ENCODE measurements around the gene PRPF40A. TPM values are rescaled to one million over a fixed set of nuclear protein-coding genes. Genes with fewer than 3 reads are reported as not detected.

Gene PRPF40A
- total and polyA plus RNA-seq, 12 donors: 13.3 to 51.8 (median 33.1) TPM

DNA sequence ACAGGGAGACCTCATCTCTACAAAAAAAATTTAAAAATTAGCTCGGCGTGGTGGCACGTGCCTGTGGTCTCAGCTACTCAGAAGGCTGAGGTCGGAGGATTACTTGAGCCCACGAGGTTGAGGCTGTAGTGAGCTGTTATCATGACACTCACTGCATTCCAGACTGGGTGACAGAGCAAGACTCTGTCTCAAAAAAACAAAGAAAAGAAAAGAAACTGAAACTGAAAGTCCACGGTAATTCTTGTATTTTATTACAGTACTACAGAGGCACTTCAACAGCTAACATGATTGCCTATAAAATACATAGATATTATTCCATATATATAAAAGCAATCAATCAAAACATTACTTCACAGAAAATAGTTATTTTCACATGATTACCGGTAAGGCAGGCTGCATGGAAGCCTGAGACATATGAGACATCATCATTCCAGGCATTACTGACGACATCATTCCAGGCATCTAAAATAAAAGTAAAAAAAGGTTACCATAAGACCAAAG is 23.1 kb downstream of the PRPF40A start:
- ATAC-seq (peak in 6 of 8 donors; percentile 8 to 71 (median 64)), DNase-seq (no peak)
- intact Hi-C loops (cut with DNase I): no loop called here
- WGBS, 2 donors: 35 to 54% methylated on average over 8 of the region's 8 CpGs
- Histone ChIP-seq H3K27ac (peak overlapping the region in 6 of 10 donors; percentile 12 to 72 (median 43)), H3K4me3 (peak overlapping the region in 9 of 10 donors; percentile 4 to 50 (median 29)), H3K4me1 (peaks cover 0 to 31% (median 6%) of the 10 kb centered on the region in 9 donors), H3K36me3 (peaks cover 0 to 52% (median 2%) of the 10 kb centered on the region in 9 donors), H3K9me3 (no peaks in the 10 kb centered on the region), H3K27me3 (no peaks in the 10 kb centered on the region)
- TF ChIP-seq, protein P1, sequence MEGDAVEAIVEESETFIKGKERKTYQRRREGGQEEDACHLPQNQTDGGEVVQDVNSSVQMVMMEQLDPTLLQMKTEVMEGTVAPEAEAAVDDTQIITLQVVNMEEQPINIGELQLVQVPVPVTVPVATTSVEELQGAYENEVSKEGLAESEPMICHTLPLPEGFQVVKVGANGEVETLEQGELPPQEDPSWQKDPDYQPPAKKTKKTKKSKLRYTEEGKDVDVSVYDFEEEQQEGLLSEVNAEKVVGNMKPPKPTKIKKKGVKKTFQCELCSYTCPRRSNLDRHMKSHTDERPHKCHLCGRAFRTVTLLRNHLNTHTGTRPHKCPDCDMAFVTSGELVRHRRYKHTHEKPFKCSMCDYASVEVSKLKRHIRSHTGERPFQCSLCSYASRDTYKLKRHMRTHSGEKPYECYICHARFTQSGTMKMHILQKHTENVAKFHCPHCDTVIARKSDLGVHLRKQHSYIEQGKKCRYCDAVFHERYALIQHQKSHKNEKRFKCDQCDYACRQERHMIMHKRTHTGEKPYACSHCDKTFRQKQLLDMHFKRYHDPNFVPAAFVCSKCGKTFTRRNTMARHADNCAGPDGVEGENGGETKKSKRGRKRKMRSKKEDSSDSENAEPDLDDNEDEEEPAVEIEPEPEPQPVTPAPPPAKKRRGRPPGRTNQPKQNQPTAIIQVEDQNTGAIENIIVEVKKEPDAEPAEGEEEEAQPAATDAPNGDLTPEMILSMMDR (IDR thresholded peaks at IDR 0.05): no peak

DNA sequence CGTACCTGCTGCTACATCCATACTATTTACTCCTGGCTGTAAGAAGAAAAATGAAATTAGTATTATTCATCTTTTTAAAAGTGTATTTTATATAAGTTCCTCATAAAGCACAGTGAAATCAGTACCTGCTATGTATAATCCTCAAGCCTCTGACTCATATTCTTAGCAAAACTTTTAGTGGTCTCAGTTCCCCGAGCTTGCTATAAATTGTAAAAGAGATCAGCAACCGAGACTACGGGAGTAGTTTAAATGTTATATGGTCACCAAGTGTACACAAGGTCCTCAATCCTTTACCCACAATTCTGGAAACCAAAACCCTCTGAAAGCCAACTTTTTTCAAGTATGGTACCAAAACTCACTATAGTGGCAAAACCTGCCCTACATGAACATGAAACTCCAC is 24.2 kb downstream of the PRPF40A start:
- WGBS, 2 donors: 94 to 99% methylated on average over 4 of the region's 4 CpGs
- intact Hi-C loops (cut with DNase I): no loop called here
- Histone ChIP-seq H3K4me1 (peaks cover 0 to 31% (median 6%) of the 10 kb centered on the region in 9 donors), H3K36me3 (peaks cover 0 to 61% (median 3%) of the 10 kb centered on the region in 9 donors), H3K27me3 (no peaks in the 10 kb centered on the region), H3K27ac (peak overlapping the region in 1 of 10 donors; percentile 72), H3K4me3 (no peak overlapping the region), H3K9me3 (no peaks in the 10 kb centered on the region)
- TF ChIP-seq, protein P1 (IDR thresholded peaks at IDR 0.05): no peak
- ATAC-seq (no peak), DNase-seq (no peak)

DNA sequence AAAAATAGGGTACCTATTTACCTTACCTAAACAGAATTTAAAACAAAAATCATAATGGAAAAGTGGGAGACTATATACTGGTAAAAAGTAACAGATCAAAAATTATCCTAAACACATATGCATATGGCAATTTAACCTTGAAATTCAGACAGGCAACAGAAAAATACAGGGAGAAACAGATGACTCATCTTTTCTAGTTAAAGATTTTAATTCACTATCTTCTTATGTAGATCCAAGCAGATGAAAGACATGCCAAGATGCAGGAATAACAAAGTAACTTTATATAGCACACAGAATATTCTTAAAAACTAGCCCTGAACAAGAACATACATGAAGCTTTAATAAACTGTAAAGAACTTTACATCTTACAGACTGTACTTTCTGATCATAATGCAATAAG is 30.9 kb downstream of the PRPF40A start:
- intact Hi-C loops (cut with DNase I): no loop called here
- Histone ChIP-seq H3K9me3 (no peaks in the 10 kb centered on the region), H3K36me3 (peaks cover 0 to 64% (median 4%) of the 10 kb centered on the region in 9 donors), H3K4me3 (no peak overlapping the region), H3K4me1 (peaks cover 0 to 3% (median 0%) of the 10 kb centered on the region in 9 donors), H3K27me3 (no peaks in the 10 kb centered on the region), H3K27ac (no peak overlapping the region)
- TF ChIP-seq, protein P1 (IDR thresholded peaks at IDR 0.05): no peak
- DNase-seq: no peak
- no peak for ATAC-seq

DNA sequence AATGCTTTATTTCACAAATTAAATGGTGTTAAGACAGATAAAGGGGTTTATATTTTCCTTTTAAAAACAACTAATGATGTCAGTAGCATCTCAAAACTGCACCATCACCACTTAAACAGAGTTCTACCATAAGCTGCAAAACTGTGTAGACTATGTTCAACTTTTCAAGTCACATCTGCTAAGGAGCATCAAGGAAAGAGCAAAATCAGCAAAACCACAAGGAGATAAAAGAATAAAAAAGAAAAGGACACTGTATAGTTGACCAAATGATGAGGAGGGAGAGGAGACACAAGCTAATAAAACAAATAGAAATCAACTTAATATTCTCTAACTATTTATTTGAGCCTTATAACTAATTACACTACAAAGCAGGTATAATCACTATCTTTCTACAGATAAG is 33.9 kb downstream of the PRPF40A start:
- Histone ChIP-seq H3K36me3 (peaks cover 0 to 68% (median 15%) of the 10 kb centered on the region in 9 donors), H3K4me1 (peaks cover 0 to 3% (median 0%) of the 10 kb centered on the region in 9 donors), H3K9me3 (no peaks in the 10 kb centered on the region), H3K27me3 (no peaks in the 10 kb centered on the region), H3K4me3 (no peak overlapping the region), H3K27ac (no peak overlapping the region)
- TF ChIP-seq, protein P1 (IDR thresholded peaks at IDR 0.05): no peak
- DNase-seq: no peak
- intact Hi-C loops (cut with DNase I): no loop called here
- no peak for ATAC-seq
